Stomach smooth muscle (tissue), 2 donors: ENCODE measurements around the gene FIS1.
"Not testable (repeated sequence)": the region's sequence is repeated elsewhere in the genome, so short reads cannot be mapped to it uniquely, and the experiment has no call there.

Source experiments
- H3K27ac ChIP-seq: one replicate; pipeline ENCODE4 v1.7.0; 2013; ENCODE audit warnings: mild to moderate bottlenecking, low read length, inconsistent platforms
- H3K27me3 ChIP-seq, 2 donors: one replicate each; pipeline ENCODE4 v1.7.0; 2013; ENCODE audit warnings: low read length in 2 of 2; ENCODE audit not compliant: insufficient read depth in 2 of 2, control insufficient read depth in 1 of 2
- H3K36me3 ChIP-seq, 2 donors: one replicate each; pipeline ENCODE4 v1.7.0; 2013; ENCODE audit warnings: low read length in 2 of 2; ENCODE audit not compliant: control insufficient read depth in 2 of 2, insufficient read depth in 2 of 2
- H3K4me1 ChIP-seq: one replicate; pipeline ENCODE4 v1.7.0; 2013; ENCODE audit warnings: low read length; ENCODE audit not compliant: control insufficient read depth, insufficient read depth
- H3K4me3 ChIP-seq, 2 donors: one replicate each; pipeline ENCODE4 v1.7.0; 2013; ENCODE audit warnings: low read length in 2 of 2
- H3K9ac ChIP-seq, 2 donors: one replicate each; pipeline ENCODE4 v1.7.0; 2013; ENCODE audit warnings: low read length in 2 of 2, mild to moderate bottlenecking in 1 of 2
- H3K9me3 ChIP-seq, 2 donors: one replicate each; pipeline ENCODE4 v1.7.0; 2013; ENCODE audit warnings: low read length in 2 of 2; ENCODE audit not compliant: control insufficient read depth in 2 of 2
- donor health status: healthy.
- donor health status: Pancreatic carcinoma.

The FIS1 gene

DNA sequence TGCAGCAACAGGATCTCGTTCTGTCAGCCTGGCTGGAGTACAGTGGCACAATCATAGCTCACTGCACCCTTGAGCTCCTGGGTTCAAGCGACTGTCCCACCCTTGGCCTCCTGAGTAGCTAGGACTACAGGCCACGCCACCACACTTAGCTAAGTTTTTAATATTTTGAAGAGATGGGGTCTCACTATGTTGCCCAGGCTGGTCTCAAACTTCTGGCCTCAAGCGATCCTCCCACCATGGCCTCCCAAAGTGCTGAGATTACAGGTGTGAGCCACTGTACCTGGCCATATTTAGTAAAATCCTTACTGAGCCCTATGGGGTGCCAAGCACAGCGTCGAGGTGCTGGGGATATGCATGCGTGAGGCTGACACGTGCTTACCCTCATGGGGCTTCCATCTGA is 36.0 kb upstream of the FIS1 start:
- not testable (repeated sequence) for H3K27ac ChIP-seq, H3K27me3 ChIP-seq, H3K9ac ChIP-seq, H3K4me1 ChIP-seq, H3K9me3 ChIP-seq, H3K4me3 ChIP-seq, H3K36me3 ChIP-seq

- no peaks in the 10 kb centered on the region for H3K36me3 ChIP-seq
- H3K9me3 ChIP-seq, result no peaks in the 10 kb centered on the region
- peaks cover 4% of the 10 kb centered on the region for H3K4me1 ChIP-seq
- H3K9ac ChIP-seq, result no peak overlapping the region
- no peak overlapping the region for H3K4me3 ChIP-seq
- H3K27ac ChIP-seq, result no peak overlapping the region
- H3K27me3 ChIP-seq, result peaks cover 0 to 9% of the 10 kb centered on the region in 2 donors
Measured at GRCh38 chr7:101278461-101279292, 33.8 kb upstream of the FIS1 start.

GRCh38 chr7:101277155-101277554 is 32.3 kb upstream of the FIS1 start:
- Histone ChIP-seq H3K27me3 (peaks cover 0 to 9% of the 10 kb centered on the region in 2 donors), H3K9me3 (no peaks in the 10 kb centered on the region), H3K9ac (no peak overlapping the region), H3K4me3 (no peak overlapping the region), H3K27ac (no peak overlapping the region), H3K4me1 (no peaks in the 10 kb centered on the region), H3K36me3 (no peaks in the 10 kb centered on the region)

GRCh38 chr7:101273206-101273605 is 28.3 kb upstream of the FIS1 start:
- Histone ChIP-seq H3K4me3 (no peak overlapping the region), H3K27ac (no peak overlapping the region), H3K4me1 (no peaks in the 10 kb centered on the region), H3K36me3 (no peaks in the 10 kb centered on the region), H3K9ac (no peak overlapping the region), H3K9me3 (no peaks in the 10 kb centered on the region), H3K27me3 (peaks cover 0 to 6% of the 10 kb centered on the region in 2 donors)

DNA sequence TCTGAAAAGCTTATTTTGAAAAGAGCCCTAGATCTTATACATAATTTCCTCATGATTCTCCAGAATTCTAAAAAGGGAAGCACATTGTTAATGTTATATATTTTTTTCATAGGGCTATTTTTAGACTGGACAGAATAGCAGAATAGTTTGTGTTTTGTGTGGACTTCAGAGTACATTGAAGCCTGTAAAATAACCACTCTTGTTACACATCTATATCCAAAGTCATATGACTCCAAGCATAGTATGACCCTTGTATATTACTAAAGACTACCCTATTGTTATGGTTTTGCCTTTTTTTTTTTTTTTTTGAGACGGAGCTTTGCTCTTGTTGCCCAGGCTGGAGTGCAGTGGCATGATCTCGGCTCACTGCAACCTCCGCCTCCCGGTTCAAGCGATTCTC is 26.1 kb upstream of the FIS1 start:
- Histone ChIP-seq H3K27me3 (peaks cover 0 to 2% of the 10 kb centered on the region in 2 donors), H3K9me3 (no peaks in the 10 kb centered on the region), H3K9ac (no peak overlapping the region), H3K4me1 (no peaks in the 10 kb centered on the region), H3K27ac (no peak overlapping the region), H3K36me3 (no peaks in the 10 kb centered on the region), H3K4me3 (no peak overlapping the region)

- Histone ChIP-seq H3K9me3 (no peaks in the 10 kb centered on the region), H3K36me3 (no peaks in the 10 kb centered on the region), H3K27me3 (peaks cover 0 to 2% of the 10 kb centered on the region in 2 donors), H3K27ac (no peak overlapping the region), H3K4me3 (no peak overlapping the region), H3K4me1 (no peaks in the 10 kb centered on the region), H3K9ac (no peak overlapping the region)
Measured at GRCh38 chr7:101269664-101270063, 24.8 kb upstream of the FIS1 start.

DNA sequence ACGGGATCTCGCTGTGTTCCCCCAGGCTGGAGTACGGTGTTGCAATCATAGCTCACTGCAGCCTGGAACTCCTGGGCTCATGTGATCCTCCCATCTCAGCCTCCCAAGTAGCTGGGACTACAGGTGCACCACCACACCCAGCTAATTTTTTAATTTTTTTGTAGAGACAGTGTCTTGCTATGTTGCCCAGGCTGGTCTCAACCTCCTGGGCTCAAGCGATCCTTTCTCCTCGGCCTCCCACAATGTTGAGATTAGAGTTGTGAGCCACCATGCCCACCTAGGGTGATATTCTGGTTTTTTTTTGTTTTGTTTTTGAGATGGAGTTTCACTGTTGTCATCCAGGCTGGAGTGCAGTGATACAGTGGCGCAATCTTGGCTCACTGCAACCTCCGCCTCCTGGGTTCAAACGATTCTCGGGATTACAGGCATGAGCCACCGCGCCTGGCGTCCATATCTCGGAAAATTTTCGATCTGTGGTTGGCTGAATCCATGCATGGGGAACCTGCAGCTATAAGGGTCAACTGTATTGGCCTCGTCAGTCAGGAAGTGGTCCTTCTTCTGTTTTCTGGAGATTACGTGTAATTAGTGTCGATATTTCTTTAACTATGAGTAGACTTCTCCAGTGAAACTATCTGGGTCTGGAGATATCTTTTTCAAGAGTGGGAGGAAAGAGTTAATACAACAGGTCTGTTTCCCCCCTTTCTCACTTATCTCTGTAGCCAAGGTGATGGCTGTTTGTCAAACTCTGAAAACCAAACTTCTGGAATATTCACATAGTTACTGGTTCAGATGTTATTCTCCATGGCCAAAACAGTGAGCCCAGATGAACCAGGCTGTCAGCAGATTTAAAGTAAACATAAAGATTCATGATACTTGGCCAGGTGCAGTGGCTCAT is 21.0 kb upstream of the FIS1 start:
- Histone ChIP-seq H3K9ac (no peak overlapping the region), H3K27me3 (peaks cover 0 to 2% of the 10 kb centered on the region in 2 donors), H3K27ac (no peak overlapping the region), H3K9me3 (no peaks in the 10 kb centered on the region), H3K4me3 (no peak overlapping the region), H3K36me3 (no peaks in the 10 kb centered on the region), H3K4me1 (no peaks in the 10 kb centered on the region)

- not testable (repeated sequence) for H3K9me3 ChIP-seq, H3K36me3 ChIP-seq, H3K27me3 ChIP-seq, H3K9ac ChIP-seq, H3K4me3 ChIP-seq, H3K27ac ChIP-seq, H3K4me1 ChIP-seq
Measured at GRCh38 chr7:101264102-101264706, 19.3 kb upstream of the FIS1 start.

DNA sequence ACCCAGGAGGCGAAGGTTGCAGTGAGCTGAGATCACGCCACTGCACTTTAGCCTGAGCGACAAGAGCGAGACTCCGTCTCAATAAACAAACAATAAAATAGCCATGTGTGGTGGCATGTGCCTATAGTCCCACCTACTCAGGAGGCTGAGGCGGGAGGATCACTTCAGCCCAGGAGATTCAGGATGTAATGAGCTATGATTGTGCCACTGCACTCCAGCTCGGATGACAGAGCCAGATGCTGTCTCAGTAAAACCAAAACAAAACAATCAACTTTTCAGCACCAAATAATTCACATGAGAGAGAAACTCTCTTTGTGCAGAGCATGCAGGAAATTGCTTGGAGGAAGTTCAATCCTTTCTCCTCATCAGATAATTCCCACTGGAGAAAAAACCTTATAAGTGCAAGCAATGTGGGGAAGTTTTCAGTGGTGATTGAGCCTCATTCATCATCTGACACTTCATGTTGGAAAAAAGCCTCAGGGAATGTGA is 13.4 kb upstream of the FIS1 start:
- H3K36me3 ChIP-seq, result no peaks in the 10 kb centered on the region
- H3K4me1 ChIP-seq, result no peaks in the 10 kb centered on the region
- H3K9me3 ChIP-seq, result no peaks in the 10 kb centered on the region
- H3K27ac ChIP-seq, result no peak overlapping the region
- H3K9ac ChIP-seq, result no peak overlapping the region
- no peak overlapping the region for H3K4me3 ChIP-seq
- peaks cover 0 to 2% of the 10 kb centered on the region in 2 donors for H3K27me3 ChIP-seq

DNA sequence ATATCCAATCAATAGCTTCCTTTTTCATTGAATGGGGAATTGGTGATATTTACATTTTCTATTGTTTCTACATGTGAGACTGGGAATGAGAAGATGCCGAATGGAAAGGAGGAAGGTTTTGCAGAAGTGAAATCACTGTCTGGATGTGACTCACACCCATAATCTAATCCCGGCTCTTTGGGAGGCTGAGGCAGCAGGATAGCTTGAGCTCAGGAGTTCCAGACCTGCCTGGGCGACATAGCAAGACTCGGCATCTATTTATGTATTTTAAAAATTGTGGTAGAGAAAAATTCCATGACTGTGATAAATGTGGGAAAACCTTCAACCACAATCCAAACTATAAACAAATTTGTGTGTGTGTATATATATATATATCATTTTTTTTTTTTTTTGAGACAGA is 10.9 kb upstream of the FIS1 start:
- Histone ChIP-seq H3K27ac (no peak overlapping the region), H3K4me1 (peaks cover 10% of the 10 kb centered on the region), H3K9me3 (no peaks in the 10 kb centered on the region), H3K36me3 (no peaks in the 10 kb centered on the region), H3K4me3 (no peak overlapping the region), H3K9ac (no peak overlapping the region), H3K27me3 (peaks cover 0 to 2% of the 10 kb centered on the region in 2 donors)
